Stimulated activated CD4-positive, alpha-beta T cell treated with anti-CD3 and anti-CD28 coated beads, TNF-alpha, amount 100 ng/mL, for 1 hour (primary cell): Measurements from ENCODE around the gene COL5A2.

Experiments used
- DNase-seq, 3 donors: peaks; one replicate each; pipeline ENCODE4 v3.0.0-alpha.2; 2020; ENCODE audit warnings: low read depth in 3 of 3, low spot score in 1 of 3

The COL5A2 gene

GRCh38 chr2:189178726-189179569, 613 bp downstream of the COL5A2 start:
- no peak for DNase-seq

DNA sequence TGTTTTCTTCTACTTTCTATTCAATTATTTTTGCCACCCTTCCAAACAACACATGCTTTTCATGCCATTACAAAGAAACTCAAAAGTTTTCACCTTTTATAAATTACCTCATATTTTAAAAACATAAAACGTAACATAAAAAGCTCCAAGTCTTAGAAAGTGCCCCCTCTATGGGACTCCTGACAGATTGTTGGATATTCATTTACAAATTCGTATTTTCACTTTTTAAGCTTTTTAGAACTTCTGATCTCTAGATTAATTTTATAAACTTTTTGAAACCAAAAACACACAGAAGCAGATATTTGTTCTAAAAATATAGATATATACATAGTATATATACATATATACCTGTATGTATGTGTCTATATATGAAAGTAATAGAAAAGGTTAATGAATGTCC, 1.5 kb downstream of the COL5A2 start:
- DNase-seq: no peak

DNA sequence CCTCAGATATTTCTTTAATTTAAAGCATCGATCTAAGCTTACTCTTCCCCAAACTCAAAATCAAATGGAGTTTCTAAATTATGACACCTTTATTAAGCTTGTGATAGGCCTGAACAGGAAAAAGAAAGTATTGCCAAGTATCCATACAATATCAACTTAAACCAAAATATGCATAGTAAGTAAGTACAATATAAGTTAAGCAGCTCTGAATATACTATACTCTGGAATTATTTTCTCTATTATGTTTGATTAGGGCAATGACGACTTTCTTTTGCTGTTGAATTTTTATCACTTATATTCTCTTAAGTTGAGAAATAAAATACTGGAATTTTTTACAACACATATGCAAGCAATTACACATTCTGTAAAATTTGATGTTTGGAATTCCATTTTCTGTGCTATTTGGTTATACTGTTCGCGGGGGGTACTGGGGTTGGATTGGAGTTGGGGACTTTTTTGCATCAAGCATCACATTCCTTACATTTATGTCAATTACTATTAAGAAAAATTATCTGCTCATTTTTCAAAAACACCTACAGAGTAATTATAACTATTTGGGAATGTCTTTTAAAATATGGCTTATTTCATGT, 2.2 kb downstream of the COL5A2 start:
- no peak for DNase-seq

DNA sequence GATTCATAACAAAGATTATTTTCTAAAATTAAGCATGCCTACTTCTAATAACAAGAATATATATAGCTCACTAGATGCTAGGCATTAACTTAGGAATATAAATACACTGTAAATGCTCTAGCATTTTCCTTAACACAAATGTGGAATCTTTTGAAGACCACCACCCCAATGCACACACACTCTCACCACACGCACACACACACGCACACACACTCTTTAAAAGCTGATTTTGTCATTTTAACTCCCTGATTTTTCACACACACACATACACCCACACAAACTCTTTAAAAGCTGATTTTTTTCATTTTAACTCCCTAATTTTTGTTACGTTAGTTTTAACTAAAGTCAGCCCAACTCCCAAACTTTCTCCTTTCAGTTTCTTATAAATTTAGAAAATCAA, 3.0 kb downstream of the COL5A2 start:
- no peak for DNase-seq

GRCh38 chr2:189175869-189176433, 3.6 kb downstream of the COL5A2 start:
- DNase-seq: no peak

GRCh38 chr2:189171956-189172609, 7.5 kb downstream of the COL5A2 start:
- no peak for DNase-seq

GRCh38 chr2:189168856-189169499, 10.6 kb downstream of the COL5A2 start:
- DNase-seq: no peak

GRCh38 chr2:189165656-189166380, 13.7 kb downstream of the COL5A2 start:
- DNase-seq: no peak

DNA sequence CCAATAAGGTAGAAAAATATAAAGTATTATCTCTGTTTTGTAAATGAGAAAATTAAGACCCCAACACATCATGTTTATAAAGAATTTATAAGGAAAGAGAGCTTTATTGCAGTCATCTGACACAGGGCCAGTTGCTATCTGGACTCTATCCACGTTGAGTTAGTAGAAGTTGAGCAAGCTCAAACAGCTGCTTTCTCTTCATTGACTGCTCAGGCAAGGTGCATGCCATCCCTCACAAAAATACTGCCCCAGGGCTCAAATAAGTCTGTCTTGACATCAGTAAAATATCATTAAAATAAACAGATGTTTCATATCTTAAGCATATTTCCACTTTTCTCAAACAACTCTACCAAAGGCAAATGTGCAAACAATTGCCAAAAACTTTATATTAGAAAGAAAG, 14.8 kb downstream of the COL5A2 start:
- no peak for DNase-seq

GRCh38 chr2:189163889-189164288, 15.7 kb downstream of the COL5A2 start:
- DNase-seq: no peak

GRCh38 chr2:189162566-189162965, 17.0 kb downstream of the COL5A2 start:
- no peak for DNase-seq

DNA sequence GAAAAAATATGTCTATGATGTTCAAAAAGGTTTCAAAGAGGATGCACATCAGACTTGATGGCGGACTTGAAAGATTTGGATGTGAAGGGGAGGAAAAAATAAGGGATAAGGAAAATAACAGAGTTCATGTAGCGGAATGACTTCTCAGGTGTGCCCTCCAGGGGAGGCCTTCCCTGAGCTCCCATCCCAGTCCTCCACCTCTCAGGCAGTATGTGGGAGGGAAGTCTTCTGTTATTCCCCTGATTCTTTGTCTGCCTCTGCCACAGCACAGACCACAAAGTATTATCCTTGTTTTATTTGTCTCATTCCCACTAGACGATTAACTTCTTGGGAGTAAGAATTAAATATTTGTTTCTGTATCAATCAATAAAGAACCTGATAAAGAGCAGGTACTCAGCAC, 17.7 kb downstream of the COL5A2 start:
- no peak for DNase-seq

DNA sequence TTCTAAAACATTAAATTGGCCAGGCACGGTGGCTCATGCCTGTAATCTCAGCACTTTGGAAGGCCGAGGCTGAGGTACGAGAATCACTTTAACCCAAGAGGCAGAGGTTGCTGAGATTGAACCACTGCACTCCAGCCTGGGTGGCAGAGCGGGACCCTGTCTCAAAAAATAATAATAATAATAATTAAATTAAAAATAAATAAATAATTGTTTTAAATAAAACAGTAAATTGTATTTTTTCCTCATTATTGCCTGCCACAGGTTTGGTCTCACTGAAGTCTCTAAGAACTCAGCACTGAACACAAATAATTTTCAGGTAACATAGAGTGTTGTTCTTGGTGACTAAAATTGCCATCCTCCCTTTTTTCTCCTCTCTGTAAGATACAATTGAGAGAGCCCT, 19.8 kb downstream of the COL5A2 start:
- DNase-seq: no peak

DNA sequence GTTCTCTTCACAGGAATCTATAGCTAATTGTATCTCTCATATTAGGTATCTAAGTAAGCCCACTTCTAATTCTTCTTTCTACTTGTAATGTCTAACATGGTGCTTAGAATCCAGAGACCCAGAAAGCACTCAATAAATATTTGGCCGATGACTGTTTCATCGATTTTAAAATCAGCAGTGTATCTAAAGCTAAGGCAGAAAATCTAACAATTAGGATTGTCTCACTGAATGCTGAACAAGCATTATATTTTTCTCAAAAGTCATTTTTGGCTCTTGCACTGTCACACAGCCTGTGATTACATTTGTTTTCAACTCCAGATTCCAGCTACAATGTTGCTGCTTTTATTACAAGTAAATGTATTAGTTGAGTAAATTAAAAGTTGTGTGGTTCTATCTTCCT, 20.3 kb downstream of the COL5A2 start:
- DNase-seq: no peak

DNA sequence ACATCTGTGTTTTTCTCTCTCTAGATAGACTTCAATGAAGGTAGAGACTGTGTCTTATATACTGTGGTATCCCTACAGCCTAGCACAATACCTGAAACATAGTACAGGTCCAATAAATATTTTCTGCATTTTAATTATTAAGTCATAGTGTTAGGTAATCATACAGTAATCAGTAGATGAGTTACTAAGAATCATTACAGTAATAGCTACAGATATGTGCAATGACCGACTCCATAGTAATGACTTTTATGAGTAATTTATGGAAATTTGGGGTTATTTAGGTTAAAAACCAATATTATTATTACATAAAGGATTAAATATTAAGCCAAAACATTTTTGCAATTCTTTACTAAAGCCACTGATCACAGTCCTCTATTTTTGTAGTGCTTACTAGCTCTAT, 21.6 kb downstream of the COL5A2 start:
- no peak for DNase-seq

DNA sequence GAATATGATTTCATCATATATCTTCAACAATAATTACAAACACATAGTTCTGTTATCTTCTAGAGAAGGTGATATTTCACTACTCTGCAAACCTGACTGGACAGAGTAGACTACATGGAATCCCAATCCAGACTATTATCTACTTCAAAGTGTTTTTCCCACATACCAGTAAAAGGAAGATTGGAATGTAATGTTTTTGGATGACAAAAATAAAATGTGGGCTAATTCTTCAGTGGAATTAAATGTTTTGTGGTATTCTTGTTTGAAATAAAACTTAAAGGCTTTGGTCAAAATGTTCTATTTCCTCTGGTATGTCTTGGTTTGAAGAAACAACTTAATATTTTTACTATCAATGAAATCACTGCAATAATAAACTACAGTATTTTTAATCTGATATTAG, 22.1 kb downstream of the COL5A2 start:
- DNase-seq: no peak

- no peak for DNase-seq
Observed at GRCh38 chr2:189155795-189156194, 23.8 kb downstream of the COL5A2 start.

DNA sequence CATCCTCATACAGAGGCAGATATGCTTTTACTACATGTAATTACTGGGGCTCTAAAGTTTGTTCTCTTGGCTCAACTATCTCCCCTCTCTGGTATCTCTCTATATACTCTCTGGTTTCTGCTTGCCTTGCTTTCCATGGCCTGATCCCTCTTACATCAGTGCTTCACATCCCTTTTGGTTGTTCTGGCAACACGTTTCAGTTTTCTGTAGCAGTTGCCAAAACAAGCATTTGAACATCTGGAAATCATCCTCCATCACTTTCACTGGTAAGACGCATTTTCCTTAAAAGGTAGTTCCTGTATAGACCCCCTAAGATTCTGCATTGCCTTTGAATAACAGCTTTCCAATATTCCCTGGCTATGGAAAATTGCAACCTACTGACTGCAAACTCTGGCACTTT, 25.9 kb downstream of the COL5A2 start:
- DNase-seq: no peak

- DNase-seq: no peak
Observed at GRCh38 chr2:189152483-189152882, 27.1 kb downstream of the COL5A2 start.

DNA sequence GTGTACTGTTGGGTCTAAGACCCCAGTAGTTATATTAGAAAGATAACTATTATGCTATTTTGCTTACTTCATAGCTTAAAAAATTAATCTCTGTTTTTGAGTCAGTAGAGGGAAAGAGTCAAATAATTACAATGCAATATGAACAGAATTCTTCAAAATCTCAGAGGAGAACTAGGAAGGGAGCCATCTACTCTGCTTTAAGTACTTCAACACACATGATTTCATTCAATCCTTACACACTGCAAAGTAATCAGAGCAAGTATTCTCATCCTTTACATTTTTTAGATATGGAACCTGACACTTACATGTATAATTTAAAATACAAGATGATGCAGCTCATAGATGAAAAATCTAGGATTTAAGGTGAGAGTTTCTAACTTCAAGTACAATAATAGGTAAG, 27.7 kb downstream of the COL5A2 start:
- no peak for DNase-seq

DNA sequence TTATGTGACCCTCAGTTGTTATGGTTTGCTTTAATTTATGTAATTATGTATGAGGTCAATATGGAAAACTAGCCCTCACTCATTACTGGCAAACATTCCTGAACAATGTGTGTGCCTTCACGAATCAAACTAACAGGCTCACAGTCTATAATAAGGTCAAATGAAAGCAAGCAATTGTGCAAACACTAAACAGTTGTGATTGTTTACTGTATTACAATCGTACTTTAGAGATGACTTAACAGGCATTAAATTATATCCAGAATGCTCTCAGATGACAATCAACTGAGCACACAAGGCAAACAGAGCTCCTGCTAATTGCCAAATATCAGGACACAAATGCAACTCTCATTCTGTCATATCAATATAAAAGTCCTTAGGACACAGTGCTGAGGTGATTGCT, 29.5 kb downstream of the COL5A2 start:
- DNase-seq: no peak
